ENCODE data around the gene CCDC9B.

Gene CCDC9B

DNA sequence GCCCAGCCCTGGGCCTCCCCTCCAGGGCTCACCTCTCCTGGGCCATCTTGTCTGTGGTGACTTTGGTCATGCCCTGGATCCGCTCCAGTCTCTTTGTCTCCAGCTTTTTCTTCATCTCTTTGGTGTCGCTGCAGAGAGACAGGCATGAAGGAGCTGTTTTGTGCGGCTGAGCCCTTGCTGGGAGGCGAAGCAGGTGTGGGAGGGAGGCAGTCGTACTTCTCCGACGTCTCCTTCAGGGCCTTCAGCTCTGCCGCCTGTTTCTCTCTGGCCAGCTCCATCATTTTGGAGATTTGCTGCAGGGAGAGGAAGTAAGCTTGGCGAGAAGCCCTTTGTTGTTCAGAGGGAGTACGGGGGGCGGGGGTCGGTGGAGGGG lies 50.2 kb downstream of the CCDC9B start:
- no peak for DNase-seq (ENCODE audit: low read depth)

GRCh38 chr15:40289140-40289775 lies 51.5 kb downstream of the CCDC9B start:
- DNase-seq (ENCODE audit: low read depth) = no peak

DNA sequence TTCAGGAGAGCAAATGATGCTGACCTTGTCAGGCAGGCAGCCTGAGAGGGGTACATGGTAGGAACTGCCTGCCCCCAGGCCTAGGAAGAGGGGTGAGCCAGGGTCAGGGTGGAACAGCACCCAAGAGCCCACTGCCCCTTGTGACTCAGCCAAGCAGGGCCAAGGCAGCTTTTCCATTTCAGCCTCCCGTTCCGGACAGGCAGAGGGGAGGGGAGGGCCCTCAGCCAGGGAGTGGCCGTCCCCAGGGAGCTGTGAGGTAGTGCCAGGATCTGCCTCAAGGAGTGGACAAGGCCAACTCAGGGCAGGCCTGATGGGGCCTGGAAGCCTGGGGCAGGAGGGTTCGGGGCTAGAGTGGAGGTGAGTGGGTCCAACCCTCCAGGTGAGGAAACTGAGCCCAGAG lies 52.8 kb downstream of the CCDC9B start:
- DNase-seq (ENCODE audit: low read depth) = no peak

DNA sequence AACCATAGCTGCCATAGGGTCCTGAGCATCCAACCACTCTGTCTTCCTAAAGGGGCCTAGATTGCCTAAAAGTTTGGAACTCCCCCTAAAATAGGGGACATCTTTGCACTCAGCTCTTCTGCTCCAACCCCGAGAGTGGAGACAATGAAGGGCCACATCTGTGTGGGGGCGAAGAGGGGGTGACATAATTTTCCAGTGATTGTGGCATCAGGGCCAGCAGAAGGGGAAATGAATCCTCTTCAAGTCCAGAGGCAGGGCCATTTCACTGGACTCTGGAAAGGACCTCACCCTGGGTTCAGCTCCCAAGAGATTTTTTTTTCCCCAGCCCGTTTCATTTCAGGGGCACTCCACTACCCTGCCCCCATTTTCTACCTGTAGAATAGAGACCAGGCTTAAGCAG lies 53.2 kb downstream of the CCDC9B start:
- no peak for DNase-seq (ENCODE audit: low read depth)

DNA sequence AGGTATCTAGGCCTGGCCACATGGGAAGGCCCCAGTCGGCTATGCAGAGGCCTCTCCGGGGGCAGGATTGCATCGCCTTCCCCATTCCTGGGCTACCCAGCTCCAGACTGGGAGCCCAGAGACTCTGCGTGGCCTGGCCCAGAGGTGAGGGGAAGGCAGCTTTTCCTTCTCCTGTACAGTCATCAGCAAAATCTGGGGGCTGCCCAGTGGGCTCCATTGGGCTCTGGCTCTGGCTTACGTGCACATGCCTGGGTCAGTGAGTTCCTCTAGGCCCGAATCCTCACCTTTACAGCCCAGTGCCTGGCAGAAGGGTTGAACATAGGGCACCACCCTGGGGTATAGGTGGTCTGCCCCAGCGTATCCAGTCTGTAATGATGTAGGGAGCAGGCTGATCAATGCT lies 53.9 kb downstream of the CCDC9B start:
- no peak for DNase-seq (ENCODE audit: low read depth)

- no peak for DNase-seq (ENCODE audit: low read depth)
Observed at GRCh38 chr15:40286061-40286532, 54.6 kb downstream of the CCDC9B start.

GRCh38 chr15:40285554-40286011 lies 55.2 kb downstream of the CCDC9B start:
- no peak for DNase-seq (ENCODE audit: low read depth)

DNA sequence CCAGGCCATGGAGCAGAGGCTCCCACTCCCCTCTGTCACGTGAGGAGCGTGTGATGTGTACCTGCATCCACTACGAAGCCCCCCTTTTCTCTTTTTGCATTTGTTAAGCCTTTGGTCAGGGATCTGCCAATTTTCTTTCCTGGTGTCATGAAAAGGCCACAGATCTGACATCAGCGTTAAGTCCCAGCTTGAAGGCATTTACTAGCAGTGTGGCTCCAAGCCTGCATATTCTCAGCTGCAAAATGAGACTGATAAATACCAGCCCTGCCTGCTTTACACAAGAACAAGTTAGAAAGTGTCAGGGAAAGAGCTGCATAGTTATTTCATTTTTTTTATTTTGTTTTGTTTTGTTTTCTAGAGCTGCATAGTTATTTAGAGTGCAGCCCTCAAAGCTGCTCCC lies 55.6 kb downstream of the CCDC9B start:
- DNase-seq (ENCODE audit: low read depth) = no peak

DNA sequence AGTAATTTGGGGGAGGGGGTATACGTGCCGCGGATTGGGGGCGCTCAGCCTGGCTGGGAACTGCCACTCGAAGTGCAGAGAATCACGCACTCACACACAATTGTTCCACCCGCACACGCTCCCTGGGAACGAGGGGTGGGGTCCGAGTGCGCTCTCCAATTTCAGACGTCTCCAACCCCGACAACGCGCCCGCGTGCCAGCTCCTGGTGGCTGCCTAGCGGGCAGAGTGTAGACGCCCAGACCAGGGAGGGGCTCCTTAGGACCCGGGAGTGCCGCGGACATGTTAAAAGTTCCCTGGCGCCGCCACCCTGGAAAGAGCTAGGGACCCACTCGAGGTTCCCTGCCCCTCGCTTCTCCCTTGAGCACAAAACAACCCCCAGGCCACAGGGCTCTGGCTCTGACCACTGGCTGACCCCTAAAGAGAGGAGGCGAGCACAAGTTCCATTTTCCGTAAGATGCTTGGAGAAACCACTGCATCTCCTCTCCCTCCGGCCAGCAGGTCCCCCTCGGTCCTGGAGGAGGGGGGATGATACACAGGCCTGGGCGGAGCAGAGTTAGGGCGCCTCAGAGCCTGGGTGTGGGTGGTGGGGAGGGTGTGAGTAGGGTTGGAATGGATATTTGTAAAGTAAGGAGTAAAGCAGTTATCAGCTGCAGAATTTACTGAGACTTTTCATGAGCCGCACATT lies 57.0 kb downstream of the CCDC9B start:
- no peak for DNase-seq (ENCODE audit: low read depth)

- DNase-seq (ENCODE audit: low read depth) = no peak
Observed at GRCh38 chr15:40282869-40283614, 57.7 kb downstream of the CCDC9B start, which contains the start of gene ANKRD63. ANKRD63 (minus strand) TSS chr15:40283064; CDS start chr15:40282586, 478 bp downstream.

DNA sequence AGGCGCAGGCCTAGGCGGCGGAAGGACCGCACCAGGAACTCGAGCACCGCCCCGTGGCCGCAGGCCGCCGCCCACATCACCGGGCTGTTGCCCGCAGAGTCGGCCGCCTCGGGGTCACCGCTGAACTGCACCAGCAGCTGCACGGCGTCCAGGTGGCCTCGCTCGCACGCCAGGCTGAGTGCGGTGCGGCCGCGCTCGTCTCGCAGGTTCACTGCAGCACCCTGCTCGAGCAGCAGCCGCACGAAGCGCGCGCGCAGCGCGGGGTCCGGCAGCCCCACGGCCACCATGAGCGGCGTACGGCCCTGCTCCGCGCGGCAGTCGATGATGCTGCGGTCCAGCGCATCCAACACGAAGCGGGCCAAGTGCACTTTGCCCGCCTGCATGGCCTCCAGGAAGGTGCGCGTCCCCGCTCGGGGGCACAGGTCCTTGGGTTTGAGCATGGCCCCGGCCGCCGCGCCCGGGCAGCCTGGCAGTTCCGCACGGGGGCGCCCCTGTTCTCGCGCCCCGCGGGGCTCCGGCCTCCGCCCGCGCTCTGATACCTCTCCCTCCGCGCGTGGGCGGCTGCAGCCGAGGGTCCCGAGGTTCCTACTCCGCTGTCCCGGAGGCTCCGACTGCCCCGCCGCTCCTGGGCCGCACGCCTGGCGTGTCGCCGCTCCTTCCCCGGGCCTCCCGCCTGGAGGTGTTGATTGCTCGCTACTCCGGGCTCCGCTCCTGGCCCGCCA lies 58.4 kb downstream of the CCDC9B start:
- DNase-seq (ENCODE audit: low read depth) = peak; percentile 26

- DNase-seq (ENCODE audit: low read depth) = no peak
Observed at GRCh38 chr15:40281801-40282146, 59.0 kb downstream of the CCDC9B start.
